ENCODE data around the gene OBSCN. TPM values are rescaled to one million over a fixed set of nuclear protein-coding genes. Genes with fewer than 3 reads are reported as not detected.

Gene OBSCN
- total RNA-seq, 2 experiments from 2014 or later, result 5.7 to 10.4 TPM

DNA sequence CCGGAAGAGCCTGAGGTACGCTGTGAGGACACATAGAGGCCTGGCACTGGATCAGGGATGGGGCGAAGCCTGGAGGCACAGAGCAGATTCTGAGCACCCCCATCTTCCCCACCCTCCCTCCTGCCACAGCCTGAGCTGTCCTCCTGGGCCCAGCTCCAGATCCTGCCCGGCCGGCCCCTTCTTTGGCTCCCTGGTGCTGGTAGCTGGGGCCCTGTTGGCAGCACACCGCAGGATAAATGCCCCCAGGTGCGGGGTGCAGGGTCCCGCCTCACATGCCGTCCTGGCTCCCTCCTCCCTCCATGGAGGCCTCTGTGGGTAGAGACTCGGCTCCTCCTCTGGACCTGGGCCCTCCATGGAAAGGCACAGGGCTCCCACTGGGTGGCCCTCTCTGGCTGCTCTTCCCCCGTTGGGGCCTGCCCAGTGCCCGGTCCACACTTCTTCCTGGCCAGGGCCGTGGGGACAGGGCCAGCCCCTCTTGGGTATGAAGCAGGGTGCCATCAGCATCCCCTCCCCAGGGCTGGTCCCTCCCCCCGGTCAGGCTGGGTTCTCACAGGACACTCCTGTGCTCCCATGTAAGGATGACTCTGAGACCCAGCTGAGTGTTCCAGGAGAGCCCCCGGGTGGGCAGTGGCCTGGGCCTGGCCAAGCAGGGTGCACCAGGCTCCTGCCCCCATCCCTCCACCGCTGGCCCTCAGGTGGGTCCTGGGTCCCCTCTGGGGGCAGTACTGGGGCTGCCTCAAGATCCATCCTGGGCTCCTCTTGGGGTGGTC, 1.1 kb upstream of the OBSCN start:
- no peaks in the 10 kb centered on the region for H3K36me3 Mint-ChIP-seq
- DNase-seq (no peak), ATAC-seq (no peak)
- H3K27ac Mint-ChIP-seq, result no peak overlapping the region
- no peak overlapping the region for H3K4me3 Mint-ChIP-seq
- no peaks in the 10 kb centered on the region for H3K4me1 Mint-ChIP-seq
- CTCF ChIA-PET, result no interaction called here
- no peaks in the 10 kb centered on the region for H3K27me3 Mint-ChIP-seq
- H3K9me3 Mint-ChIP-seq (ENCODE audit: low read depth), result no peaks in the 10 kb centered on the region

GRCh38 chr1:228207381-228207810, 448 bp upstream of the OBSCN start:
- H3K36me3 Mint-ChIP-seq, result no peaks in the 10 kb centered on the region
- DNase-seq, result no peak
- CTCF ChIA-PET, result no interaction called here
- no peaks in the 10 kb centered on the region for H3K27me3 Mint-ChIP-seq
- no peak for ATAC-seq
- H3K27ac Mint-ChIP-seq, result no peak overlapping the region
- no peaks in the 10 kb centered on the region for H3K4me1 Mint-ChIP-seq
- H3K4me3 Mint-ChIP-seq, result no peak overlapping the region
- H3K9me3 Mint-ChIP-seq (ENCODE audit: low read depth), result no peaks in the 10 kb centered on the region

DNA sequence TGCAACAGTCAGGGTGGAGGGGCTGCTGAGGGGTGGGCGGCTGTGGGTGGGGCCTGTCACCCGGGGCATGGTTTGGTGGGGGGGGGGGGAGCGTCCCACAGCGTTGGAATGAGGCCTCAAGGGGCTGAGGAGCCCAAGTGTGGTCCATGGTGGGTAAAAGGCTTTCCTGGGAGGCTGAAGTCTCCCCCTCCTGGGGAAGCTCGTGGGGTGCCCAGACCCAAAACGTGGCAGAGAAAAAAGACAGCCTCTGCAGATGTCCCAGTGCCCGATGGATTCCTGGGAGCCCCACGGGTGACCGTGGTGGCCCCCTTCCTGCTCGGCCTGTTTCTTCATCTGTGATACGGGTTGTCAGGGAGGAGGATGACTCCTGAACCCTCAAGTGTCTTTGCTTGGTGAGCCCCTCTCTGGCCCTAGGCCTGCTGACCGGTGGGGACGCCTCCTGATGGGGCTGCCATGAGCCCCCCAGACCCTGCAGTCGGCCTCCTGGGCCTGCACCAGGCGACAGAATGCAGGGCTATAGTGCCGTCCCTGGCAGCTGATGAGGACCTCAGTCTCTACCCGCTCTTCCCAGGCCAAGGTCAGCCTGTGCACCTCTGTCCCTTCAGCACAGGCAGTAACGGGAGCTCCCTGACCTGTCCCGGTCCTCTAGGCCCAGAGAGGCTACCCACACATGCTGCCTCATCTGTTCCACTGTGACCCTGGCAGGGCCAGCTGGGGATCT, 1.1 kb downstream of the OBSCN start:
- ATAC-seq (no peak), DNase-seq (no peak)
- Mint-ChIP-seq H3K4me3 (no peak overlapping the region), H3K36me3 (no peaks in the 10 kb centered on the region), H3K27ac (no peak overlapping the region), H3K27me3 (no peaks in the 10 kb centered on the region), H3K4me1 (peaks cover 2% of the 10 kb centered on the region), H3K9me3 (ENCODE audit: low read depth) (no peaks in the 10 kb centered on the region)
- CTCF ChIA-PET, result interaction anchor here (1.5 kb wide), 1 partner anchor 210 kb away, joined by 4 read pairs; no protein-coding TSS in a partner anchor

DNA sequence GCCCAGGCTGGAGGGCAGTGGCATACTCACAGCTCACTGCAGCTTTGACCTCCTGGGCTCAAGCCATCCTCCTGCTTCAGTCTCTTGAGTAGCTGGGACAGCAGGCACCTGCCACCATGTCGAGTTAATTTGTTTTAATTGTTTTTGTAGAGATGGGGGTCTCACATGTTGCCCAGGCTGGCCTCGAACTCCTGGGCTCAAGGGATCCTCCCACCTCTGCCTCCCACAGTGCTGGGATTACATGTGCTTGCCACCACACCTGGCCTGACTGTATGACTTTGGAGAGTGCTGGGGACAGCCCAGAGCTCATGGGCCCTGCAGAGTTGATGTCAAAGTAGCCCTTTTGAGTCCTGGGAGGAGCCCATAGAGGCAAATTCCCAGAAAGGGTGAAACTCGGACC, 1.8 kb downstream of the OBSCN start:
- CTCF ChIA-PET, result interaction anchor here (1.1 to 1.5 kb wide), 2 partner anchors 210 to 246 kb away, joined by 4 read pairs; no protein-coding TSS in a partner anchor
- no peaks in the 10 kb centered on the region for H3K27me3 Mint-ChIP-seq
- no peak for ATAC-seq

GRCh38 chr1:228210076-228210651, 2.3 kb downstream of the OBSCN start:
- ATAC-seq (no peak), DNase-seq (no peak)
- Mint-ChIP-seq H3K36me3 (no peaks in the 10 kb centered on the region), H3K4me3 (no peak overlapping the region), H3K27ac (no peak overlapping the region), H3K9me3 (ENCODE audit: low read depth) (no peaks in the 10 kb centered on the region), H3K27me3 (no peaks in the 10 kb centered on the region), H3K4me1 (peaks cover 2% of the 10 kb centered on the region)
- CTCF ChIA-PET, result interaction anchor here (1.1 to 1.5 kb wide), 3 partner anchors 40 to 245 kb away, joined by 3 to 4 read pairs (median 4); no protein-coding TSS in a partner anchor

More for the DNA sequence above, 1.8 kb downstream of the OBSCN start:
- Mint-ChIP-seq H3K27ac (no peak overlapping the region), H3K4me3 (no peak overlapping the region), H3K4me1 (peaks cover 2% of the 10 kb centered on the region), H3K9me3 (ENCODE audit: low read depth) (no peaks in the 10 kb centered on the region), H3K36me3 (no peaks in the 10 kb centered on the region)
- no peak for DNase-seq

- H3K27ac Mint-ChIP-seq, result no peak overlapping the region
- peaks cover 2% of the 10 kb centered on the region for H3K4me1 Mint-ChIP-seq
- no peaks in the 10 kb centered on the region for H3K27me3 Mint-ChIP-seq
- ATAC-seq (no peak), DNase-seq (no peak)
- H3K36me3 Mint-ChIP-seq, result no peaks in the 10 kb centered on the region
- no peak overlapping the region for H3K4me3 Mint-ChIP-seq
- CTCF ChIA-PET, result interaction anchor here (1.1 to 1.5 kb wide), 3 partner anchors 41 to 245 kb away, joined by 3 to 4 read pairs (median 4); no protein-coding TSS in a partner anchor
- no peaks in the 10 kb centered on the region for H3K9me3 Mint-ChIP-seq (ENCODE audit: low read depth)
These were observed 3.1 kb downstream of the OBSCN start for GRCh38 chr1:228210712-228211530.

DNA sequence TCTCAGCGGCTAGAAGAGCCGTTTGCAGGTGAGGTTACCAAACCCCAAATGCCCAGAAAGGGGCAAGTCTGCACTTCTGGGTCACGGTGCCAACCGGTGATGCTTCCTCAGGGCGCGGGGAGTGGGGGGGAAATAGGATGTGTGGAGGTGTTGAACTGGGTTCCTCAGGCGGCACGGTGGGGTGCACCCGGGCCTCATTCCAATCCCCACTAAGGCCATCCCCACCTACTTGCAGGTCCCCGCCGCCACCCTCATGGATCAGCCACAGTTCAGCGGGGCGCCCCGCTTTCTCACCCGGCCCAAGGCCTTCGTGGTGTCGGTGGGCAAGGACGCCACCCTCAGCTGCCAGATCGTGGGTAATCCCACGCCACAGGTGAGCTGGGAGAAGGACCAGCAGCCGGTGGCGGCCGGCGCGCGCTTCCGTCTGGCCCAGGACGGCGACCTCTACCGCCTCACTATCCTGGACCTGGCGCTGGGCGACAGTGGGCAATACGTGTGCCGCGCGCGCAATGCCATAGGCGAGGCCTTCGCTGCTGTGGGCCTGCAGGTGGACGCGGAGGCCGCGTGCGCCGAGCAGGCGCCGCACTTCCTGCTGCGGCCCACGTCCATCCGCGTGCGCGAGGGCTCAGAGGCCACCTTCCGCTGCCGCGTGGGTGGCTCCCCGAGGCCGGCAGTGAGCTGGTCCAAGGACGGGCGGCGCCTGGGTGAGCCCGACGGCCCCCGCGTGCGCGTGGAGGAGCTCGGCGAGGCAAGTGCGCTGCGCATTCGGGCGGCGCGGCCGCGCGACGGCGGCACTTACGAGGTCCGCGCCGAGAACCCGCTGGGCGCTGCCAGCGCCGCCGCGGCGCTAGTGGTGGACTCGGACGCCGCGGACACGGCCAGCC, 3.9 kb downstream of the OBSCN start:
- H3K36me3 Mint-ChIP-seq, result no peaks in the 10 kb centered on the region
- H3K4me3 Mint-ChIP-seq, result no peak overlapping the region
- ATAC-seq, result no peak
- H3K27ac Mint-ChIP-seq, result no peak overlapping the region
- H3K9me3 Mint-ChIP-seq (ENCODE audit: low read depth), result no peaks in the 10 kb centered on the region
- no peak for DNase-seq
- peaks cover 2% of the 10 kb centered on the region for H3K4me1 Mint-ChIP-seq
- no peaks in the 10 kb centered on the region for H3K27me3 Mint-ChIP-seq
- CTCF ChIA-PET, result interaction anchor here (1.2 to 2.0 kb wide), 2 partner anchors 45 to 243 kb away, joined by 4 to 8 read pairs; no protein-coding TSS in a partner anchor

DNA sequence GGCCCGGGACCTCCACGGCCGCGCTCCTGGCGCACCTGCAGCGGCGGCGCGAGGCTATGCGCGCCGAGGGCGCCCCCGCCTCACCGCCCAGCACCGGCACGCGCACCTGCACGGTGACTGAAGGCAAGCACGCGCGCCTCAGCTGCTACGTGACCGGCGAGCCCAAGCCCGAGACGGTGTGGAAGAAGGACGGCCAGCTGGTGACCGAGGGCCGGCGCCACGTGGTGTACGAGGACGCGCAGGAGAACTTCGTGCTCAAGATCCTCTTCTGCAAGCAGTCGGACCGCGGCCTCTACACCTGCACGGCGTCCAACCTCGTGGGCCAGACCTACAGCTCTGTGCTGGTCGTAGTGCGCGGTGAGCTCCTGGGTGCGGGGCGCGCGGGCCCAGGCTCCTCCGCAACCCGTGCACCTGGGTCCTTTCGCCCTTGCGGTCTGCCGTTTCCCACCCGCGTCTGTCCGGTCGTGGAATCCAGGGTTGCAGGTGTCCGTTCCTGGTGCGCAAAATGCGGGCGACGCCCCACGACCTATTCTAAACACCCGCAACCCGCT, 4.6 kb downstream of the OBSCN start:
- H3K27me3 Mint-ChIP-seq, result no peaks in the 10 kb centered on the region
- no peaks in the 10 kb centered on the region for H3K36me3 Mint-ChIP-seq
- CTCF ChIA-PET, result interaction anchor here (1.2 to 2.0 kb wide), 2 partner anchors 46 to 243 kb away, joined by 4 to 8 read pairs; no protein-coding TSS in a partner anchor
- H3K4me1 Mint-ChIP-seq, result peaks cover 2% of the 10 kb centered on the region
- no peaks in the 10 kb centered on the region for H3K9me3 Mint-ChIP-seq (ENCODE audit: low read depth)
- ATAC-seq (no peak), DNase-seq (no peak)
- no peak overlapping the region for H3K27ac Mint-ChIP-seq
- no peak overlapping the region for H3K4me3 Mint-ChIP-seq

- Mint-ChIP-seq H3K9me3 (ENCODE audit: low read depth) (no peaks in the 10 kb centered on the region), H3K27me3 (no peaks in the 10 kb centered on the region), H3K36me3 (no peaks in the 10 kb centered on the region)
These were observed 5.4 kb downstream of the OBSCN start for GRCh38 chr1:228212966-228213844.

GRCh38 chr1:228213917-228214808, 6.3 kb downstream of the OBSCN start:
- peak overlapping the region; percentile 54 for H3K27ac Mint-ChIP-seq
- peaks cover 2% of the 10 kb centered on the region for H3K4me1 Mint-ChIP-seq
- CTCF ChIA-PET, result interaction anchor here (0.7 to 2.4 kb wide), 12 partner anchors 9 to 301 kb away, joined by 3 to 10 read pairs (median 4); no protein-coding TSS in a partner anchor
- no peaks in the 10 kb centered on the region for H3K36me3 Mint-ChIP-seq
- no peaks in the 10 kb centered on the region for H3K9me3 Mint-ChIP-seq (ENCODE audit: low read depth)
- no peak for ATAC-seq
- no peaks in the 10 kb centered on the region for H3K27me3 Mint-ChIP-seq
- H3K4me3 Mint-ChIP-seq, result peak overlapping the region; percentile 63
- DNase-seq, result no peak

More at GRCh38 chr1:228212966-228213844, 5.4 kb downstream of the OBSCN start:
- Mint-ChIP-seq H3K4me1 (peaks cover 2% of the 10 kb centered on the region), H3K27ac (peak overlapping the region; percentile 70), H3K4me3 (peak overlapping the region; percentile 75)
- ATAC-seq, result peak; percentile 96
- CTCF ChIA-PET, result interaction anchor here (0.7 to 2.4 kb wide), 13 partner anchors 8 to 302 kb away, joined by 3 to 10 read pairs (median 4); no protein-coding TSS in a partner anchor
- peak; percentile 94 for DNase-seq
